ENCODE measurements around the gene CYSTM1. TPM values are rescaled to one million over a fixed set of nuclear protein-coding genes. Genes with fewer than 3 reads are reported as not detected.

Gene CYSTM1
- polyA plus RNA-seq, 2 of the 4 experiments (the other 2 are of a cell fraction) = 76.8 to 103 TPM

DNA sequence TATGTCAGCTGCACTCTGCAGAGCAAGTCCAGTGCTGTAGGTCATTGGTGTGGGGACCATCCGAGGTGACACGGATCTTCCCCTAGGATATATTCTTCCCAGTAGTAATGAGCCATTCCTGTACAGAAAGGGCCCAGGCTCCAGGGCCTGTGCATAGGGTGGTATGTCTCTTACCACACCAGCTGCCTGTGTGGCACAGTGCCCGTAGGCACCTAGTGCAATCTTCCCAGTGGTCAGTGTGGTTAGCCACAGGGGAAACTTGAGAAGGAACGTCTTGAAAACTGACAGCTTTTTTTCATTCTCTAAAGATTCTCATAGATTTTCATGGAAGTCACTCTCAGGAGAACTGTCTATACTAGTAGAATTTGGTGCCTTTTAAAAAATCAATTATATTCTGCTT, 39.8 kb downstream of the CYSTM1 start:
- Histone ChIP-seq H3K4me1 (peaks cover 21% of the 10 kb centered on the region), H3K27ac (no peak overlapping the region), H3K4me2 (no peak overlapping the region), H3K9me3 (no peaks in the 10 kb centered on the region), H3K4me3 (no peak overlapping the region)
- ATAC-seq (no peak; a peak in 1 of 6 replicates), DNase-seq (ENCODE audit: low read depth in 1 of 2, low spot score in 1 of 2) (no peak), FAIRE-seq (no peak)
- no peak for TF ChIP-seq CHD2 (IDR thresholded peaks at IDR 0.05; ENCODE audit: low read length, partially characterized antibody)
- TF ChIP-seq POLR2AphosphoS2 (conservative IDR thresholded peaks at IDR 0.05; ENCODE audit: low read length) = no peak
- no peak for TF ChIP-seq KDM5A (IDR thresholded peaks at IDR 0.05)
- no peak for TF ChIP-seq PHF8 (IDR thresholded peaks at IDR 0.05; ENCODE audit: borderline replicate concordance, low read depth)
- TF ChIP-seq GATA3 (IDR thresholded peaks at IDR 0.05; ENCODE audit: borderline replicate concordance) = no peak
- TF ChIP-seq RARB (CRISPR knock-in tag; IDR thresholded peaks at IDR 0.05) = no peak
- no peak for TF ChIP-seq MAZ (IDR thresholded peaks at IDR 0.05; ENCODE audit: borderline replicate concordance, low read depth, low read length)
- TF ChIP-seq, protein P1, sequence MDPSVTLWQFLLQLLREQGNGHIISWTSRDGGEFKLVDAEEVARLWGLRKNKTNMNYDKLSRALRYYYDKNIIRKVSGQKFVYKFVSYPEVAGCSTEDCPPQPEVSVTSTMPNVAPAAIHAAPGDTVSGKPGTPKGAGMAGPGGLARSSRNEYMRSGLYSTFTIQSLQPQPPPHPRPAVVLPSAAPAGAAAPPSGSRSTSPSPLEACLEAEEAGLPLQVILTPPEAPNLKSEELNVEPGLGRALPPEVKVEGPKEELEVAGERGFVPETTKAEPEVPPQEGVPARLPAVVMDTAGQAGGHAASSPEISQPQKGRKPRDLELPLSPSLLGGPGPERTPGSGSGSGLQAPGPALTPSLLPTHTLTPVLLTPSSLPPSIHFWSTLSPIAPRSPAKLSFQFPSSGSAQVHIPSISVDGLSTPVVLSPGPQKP (IDR thresholded peaks at IDR 0.05; ENCODE audit: low read depth, low read length) = no peak
- no peak for TF ChIP-seq FOXS1 (CRISPR knock-in tag; IDR thresholded peaks at IDR 0.05)
- no peak for TF ChIP-seq SMC3 (IDR thresholded peaks at IDR 0.05)
- no peak for TF ChIP-seq ZNF302 (CRISPR knock-in tag; IDR thresholded peaks at IDR 0.05)
- TF ChIP-seq, protein P2, sequence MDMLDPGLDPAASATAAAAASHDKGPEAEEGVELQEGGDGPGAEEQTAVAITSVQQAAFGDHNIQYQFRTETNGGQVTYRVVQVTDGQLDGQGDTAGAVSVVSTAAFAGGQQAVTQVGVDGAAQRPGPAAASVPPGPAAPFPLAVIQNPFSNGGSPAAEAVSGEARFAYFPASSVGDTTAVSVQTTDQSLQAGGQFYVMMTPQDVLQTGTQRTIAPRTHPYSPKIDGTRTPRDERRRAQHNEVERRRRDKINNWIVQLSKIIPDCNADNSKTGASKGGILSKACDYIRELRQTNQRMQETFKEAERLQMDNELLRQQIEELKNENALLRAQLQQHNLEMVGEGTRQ (IDR thresholded peaks at IDR 0.05) = no peak
- TF ChIP-seq CHD4 (IDR thresholded peaks at IDR 0.05; ENCODE audit: borderline replicate concordance) = no peak
- no peak for TF ChIP-seq NR3C1 (IDR thresholded peaks at IDR 0.05)
- TF ChIP-seq CEBPB (IDR thresholded peaks at IDR 0.05) = no peak
- no peak for TF ChIP-seq NFE2L2 (conservative IDR thresholded peaks at IDR 0.05; ENCODE audit: low read length)
- TF ChIP-seq ZSCAN20 (CRISPR knock-in tag; IDR thresholded peaks at IDR 0.05) = no peak
- WGBS (ENCODE audit: missing lambda C conversion rate) = 71% methylated on average over 4 of the region's 4 CpGs
- ChIA-PET POLR2A (no interaction called here), CTCF (interaction anchor here (0.7 to 0.9 kb wide), 3 partner anchors 22 to 137 kb away, joined by 3 read pairs; no protein-coding TSS in a partner anchor)

DNA sequence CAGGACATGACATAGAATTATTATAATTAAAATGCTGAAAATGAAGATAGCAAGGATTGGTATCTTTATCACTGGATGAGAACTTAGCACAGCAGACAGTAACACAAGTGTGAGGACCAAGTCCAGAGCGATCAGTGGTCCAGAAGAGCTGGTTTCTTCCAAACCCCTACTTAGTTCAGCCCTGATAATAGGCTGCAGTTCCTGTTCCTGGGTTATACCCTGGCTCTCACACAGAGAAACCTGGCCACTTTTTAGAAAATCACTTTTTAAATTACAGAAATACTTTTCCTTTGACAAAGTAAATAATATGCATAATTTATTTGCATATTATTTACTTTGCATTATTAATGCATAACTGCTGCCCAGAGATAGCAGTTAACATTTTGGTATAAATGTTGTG, 40.3 kb downstream of the CYSTM1 start:
- DNase-seq (ENCODE audit: low read depth in 1 of 2, low spot score in 1 of 2) = no peak
- TF ChIP-seq ESRRA (IDR thresholded peaks at IDR 0.05; ENCODE audit: borderline replicate concordance, low read length) (no peak), GATA3 (IDR thresholded peaks at IDR 0.05; ENCODE audit: borderline replicate concordance) (no peak), ZSCAN20 (CRISPR knock-in tag; IDR thresholded peaks at IDR 0.05) (no peak), KDM5A (IDR thresholded peaks at IDR 0.05) (no peak), CBX2 (IDR thresholded peaks at IDR 0.05; ENCODE audit: borderline replicate concordance, low read depth) (no peak), BHLHE40 (IDR thresholded peaks at IDR 0.05; ENCODE audit: low read depth, low read length) (no peak), CHD4 (IDR thresholded peaks at IDR 0.05; ENCODE audit: borderline replicate concordance) (no peak), JUNB (IDR thresholded peaks at IDR 0.05) (no peak), MYC (IDR thresholded peaks at IDR 0.05; ENCODE audit: borderline replicate concordance, low read length) (no peak), HOXA7 (CRISPR knock-in tag; IDR thresholded peaks at IDR 0.05) (no peak), TFCP2L1 (CRISPR knock-in tag; IDR thresholded peaks at IDR 0.05) (no peak), SREBF2 (IDR thresholded peaks at IDR 0.05) (no peak)
- TF ChIP-seq, protein P3, sequence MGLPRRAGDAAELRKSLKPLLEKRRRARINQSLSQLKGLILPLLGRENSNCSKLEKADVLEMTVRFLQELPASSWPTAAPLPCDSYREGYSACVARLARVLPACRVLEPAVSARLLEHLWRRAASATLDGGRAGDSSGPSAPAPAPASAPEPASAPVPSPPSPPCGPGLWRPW (IDR thresholded peaks at IDR 0.05) = no peak
- TF ChIP-seq, protein P4, sequence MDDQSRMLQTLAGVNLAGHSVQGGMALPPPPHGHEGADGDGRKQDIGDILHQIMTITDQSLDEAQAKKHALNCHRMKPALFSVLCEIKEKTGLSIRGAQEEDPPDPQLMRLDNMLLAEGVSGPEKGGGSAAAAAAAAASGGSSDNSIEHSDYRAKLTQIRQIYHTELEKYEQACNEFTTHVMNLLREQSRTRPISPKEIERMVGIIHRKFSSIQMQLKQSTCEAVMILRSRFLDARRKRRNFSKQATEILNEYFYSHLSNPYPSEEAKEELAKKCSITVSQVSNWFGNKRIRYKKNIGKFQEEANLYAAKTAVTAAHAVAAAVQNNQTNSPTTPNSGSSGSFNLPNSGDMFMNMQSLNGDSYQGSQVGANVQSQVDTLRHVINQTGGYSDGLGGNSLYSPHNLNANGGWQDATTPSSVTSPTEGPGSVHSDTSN (IDR thresholded peaks at IDR 0.05) = no peak
- TF ChIP-seq, protein P5, sequence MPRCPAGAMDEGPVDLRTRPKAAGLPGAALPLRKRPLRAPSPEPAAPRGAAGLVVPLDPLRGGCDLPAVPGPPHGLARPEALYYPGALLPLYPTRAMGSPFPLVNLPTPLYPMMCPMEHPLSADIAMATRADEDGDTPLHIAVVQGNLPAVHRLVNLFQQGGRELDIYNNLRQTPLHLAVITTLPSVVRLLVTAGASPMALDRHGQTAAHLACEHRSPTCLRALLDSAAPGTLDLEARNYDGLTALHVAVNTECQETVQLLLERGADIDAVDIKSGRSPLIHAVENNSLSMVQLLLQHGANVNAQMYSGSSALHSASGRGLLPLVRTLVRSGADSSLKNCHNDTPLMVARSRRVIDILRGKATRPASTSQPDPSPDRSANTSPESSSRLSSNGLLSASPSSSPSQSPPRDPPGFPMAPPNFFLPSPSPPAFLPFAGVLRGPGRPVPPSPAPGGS (IDR thresholded peaks at IDR 0.05) = no peak
- WGBS (ENCODE audit: missing lambda C conversion rate) = 94% methylated on average over 1 of the region's 1 CpG
- Histone ChIP-seq H3K4me1 (peaks cover 25% of the 10 kb centered on the region), H3K4me3 (no peak overlapping the region), H3K27ac (no peak overlapping the region), H3K4me2 (no peak overlapping the region), H3K9me3 (no peaks in the 10 kb centered on the region)
- ChIA-PET CTCF (interaction anchor here (0.9 kb wide), 1 partner anchor 22 kb away, joined by 3 read pairs; no protein-coding TSS in a partner anchor), POLR2A (no interaction called here)
- ATAC-seq = no peak
- FAIRE-seq = no peak

Measured in A549 (cell line).